Hepatic stellate cell (primary cell): ENCODE measurements around the gene CD276.
"Not testable (repeated sequence)": the region's sequence is repeated elsewhere in the genome, so short reads cannot be mapped to it uniquely, and the experiment has no call there.

Experiments used
- DNase-seq: peaks from one replicate; pipeline ENCODE4 v3.0.0; 2011; ENCODE audit warnings: low spot score

The CD276 gene

DNA sequence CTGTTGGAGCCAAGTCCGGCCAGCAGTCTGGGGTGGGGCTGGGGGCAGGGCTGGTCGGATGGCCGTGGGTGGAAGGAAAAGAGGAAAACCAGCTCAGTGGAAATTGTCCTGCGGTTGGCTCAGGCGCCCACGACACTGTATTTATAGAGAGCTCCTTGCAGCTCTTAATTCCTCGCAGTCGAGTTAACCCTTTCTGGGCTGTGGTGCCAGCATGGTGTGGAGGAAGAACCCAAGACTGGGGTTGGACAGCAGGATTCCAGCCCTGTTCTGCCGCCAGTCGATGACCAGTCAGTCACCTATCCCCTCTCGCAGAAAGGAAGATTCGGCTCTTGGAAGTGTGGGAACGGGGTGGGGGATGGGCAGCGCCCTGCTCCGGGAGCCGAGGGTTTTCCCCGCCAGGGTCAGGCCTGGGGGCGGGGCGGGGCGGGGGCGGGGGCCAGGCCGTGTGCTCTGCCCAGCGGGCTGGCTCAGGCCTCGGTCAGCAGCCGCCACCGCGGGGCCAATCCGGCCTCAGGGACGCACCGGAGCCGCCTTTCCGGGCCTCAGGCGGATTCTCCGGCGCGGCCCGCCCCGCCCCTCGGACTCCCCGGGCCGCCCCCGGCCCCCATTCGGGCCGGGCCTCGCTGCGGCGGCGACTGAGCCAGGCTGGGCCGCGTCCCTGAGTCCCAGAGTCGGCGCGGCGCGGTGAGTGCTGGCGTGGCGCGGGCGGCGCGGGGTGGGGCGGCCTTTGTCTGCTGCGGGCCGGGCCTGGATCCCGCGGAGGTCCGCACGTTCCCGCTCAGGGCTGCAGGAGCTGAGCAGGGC is at the start of gene CD276:
CD276 (plus strand) TSS at position 607 of the 804 bp plus-strand sequence. CDS start 15,257 bp downstream, outside the sequence.
- DNase-seq: peak; percentile 81

DNA sequence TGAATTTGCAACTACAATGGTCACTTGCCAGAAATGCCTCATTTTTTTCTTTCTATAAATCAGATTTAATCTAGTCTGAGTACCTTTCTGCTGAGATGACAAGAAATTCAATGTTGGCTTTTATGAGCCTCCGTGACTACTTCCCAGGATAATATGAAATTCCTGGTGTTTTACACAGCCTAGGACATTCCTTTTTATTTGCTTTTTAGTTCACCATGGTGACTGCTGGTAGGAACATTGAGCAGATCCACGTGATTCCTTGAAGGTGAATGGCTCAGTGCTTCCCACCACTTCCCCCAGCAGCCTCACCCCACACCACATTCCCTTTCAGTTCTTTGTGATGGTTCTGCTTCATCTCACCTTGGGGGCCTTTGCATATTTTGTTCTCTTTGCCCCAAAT is 46.7 kb upstream of the CD276 start:
- no peak for DNase-seq

DNA sequence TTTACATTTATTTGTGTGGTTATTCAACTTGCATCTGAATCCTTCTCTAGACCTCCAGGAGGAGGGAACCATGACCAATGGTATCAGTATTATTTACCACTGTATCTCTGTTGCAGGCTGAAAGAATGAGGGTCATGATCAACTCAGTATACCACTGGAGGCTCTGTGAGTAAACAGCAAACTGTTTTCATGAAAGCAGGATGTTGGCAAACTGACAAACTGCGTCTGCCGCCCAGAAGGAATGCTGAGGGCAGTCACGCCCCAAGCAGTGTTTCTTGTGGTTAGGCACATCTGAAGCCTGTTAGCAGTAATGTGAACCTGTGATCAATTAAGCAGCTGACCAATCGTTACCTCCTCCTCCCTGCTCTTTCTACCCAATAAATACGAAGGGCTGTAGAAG is 44.7 kb upstream of the CD276 start:
- DNase-seq: not testable (repeated sequence)

DNA sequence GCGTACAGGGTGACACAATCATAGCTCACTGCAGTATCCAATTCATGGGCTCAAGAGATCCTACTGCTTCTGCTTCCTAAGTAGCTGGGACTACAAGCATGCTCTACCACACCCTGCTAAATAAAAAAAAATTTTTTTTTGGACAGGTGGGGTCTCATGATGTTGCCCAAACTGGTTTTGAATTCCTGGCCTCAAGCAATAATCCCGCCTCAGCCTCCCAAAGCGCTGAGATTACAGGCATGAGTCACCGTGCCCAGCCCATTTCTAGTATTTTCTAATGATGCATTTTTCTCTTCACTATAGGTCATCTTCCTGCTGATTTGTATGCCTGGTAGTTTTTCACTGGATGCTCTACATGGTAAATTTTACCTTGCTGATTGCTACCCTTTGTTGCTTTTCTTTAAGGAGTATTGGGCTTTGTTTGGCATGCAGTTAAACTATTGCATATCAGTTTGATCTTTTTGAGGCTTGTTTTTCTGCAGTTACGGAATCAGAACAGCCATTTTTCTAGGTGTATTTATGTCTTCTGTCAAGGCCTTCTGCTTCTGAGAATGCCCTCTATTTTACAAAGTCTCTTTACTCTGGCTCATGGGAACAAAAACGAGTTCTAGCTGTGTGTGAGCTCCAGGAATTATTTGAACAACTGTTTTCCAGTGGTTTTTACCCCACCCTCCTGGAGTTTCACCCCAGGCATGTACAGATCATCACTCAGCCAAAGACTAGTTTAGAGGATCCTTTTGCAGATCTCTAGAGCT is 36.7 kb upstream of the CD276 start:
- DNase-seq: no peak

DNA sequence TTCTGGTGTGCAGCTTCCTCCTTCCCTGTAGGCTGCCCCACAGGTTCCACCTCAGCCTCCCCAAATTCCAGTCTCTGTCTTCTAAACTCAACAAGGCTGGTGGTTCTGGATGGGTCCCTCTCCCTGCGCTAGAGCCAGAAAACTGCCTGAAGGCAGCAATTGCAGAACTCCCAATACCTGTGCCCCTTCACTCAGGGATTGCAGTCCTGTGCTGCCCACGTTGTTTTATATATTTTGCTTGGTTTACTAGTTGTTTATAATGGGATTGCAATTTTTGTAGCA is 36.2 kb upstream of the CD276 start:
- no peak for DNase-seq

DNA sequence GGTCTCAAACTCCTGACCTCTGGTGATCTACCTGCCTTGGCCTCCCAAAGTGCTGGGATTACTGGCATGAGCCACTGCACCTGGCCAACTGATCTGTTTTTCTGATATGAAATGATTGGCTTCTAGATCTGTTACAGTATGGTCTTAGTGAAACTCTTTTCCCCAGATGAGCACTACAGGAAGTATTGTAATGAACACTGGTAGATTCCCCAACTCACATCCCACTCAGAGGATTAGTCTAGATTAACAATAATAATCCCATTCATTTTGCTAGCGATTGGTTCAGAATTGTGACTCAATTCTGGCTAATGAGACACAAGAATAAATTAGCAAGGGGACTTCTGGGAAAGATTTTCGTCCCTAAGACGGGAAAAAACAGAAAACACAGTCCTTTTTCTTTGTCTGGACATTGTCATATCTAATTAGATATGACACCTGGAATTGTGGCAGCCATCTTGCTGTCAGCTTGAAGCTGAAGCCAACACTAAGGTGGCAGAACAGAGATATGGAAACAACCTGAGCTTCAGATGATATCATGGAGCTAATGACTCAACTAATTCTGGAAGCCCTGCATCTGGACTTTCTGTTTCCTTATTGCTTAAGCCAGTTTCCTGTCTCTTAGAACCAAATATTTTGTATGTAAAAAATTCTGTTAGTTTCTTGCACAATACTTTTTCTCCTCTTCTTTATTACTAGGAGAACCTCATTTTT is 33.6 kb upstream of the CD276 start:
- DNase-seq: peak; percentile 27

DNA sequence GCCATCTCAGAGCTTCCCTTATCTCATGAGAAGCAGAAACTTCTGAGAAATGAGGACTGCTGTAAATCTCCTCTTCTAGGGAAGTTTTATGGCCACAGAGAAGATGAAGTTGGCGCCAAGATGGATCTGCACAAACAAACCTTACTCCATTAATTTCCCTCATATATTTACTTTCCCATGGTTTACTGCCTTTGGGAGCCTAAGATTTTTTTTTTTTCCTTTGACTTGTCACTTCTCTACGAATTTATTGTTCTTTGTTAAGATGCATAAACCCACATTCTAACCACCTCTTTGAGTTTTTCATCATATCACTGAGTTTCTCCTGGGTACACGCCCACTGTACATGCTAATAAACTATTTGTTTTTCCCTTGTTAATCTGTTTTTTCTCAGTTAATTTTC is 29.5 kb upstream of the CD276 start:
- no peak for DNase-seq

DNA sequence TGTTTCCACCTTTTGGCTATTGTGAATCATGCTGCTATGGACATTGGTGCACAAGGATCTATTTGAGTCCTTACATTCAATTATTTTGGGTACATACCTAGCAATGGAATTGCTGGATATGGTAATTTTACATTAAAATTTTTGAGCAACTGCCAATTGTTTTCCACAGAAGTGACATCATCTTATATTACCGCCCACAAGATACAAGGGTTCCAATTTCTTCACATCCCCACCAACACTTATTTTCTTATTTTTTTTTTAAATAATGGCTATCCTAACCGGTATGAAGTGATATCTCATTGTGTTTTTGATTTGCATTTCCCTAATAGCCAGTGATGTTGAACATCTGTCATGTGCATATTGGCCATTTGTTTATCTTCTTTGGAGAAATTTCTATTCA is 28.5 kb upstream of the CD276 start:
- no peak for DNase-seq

DNA sequence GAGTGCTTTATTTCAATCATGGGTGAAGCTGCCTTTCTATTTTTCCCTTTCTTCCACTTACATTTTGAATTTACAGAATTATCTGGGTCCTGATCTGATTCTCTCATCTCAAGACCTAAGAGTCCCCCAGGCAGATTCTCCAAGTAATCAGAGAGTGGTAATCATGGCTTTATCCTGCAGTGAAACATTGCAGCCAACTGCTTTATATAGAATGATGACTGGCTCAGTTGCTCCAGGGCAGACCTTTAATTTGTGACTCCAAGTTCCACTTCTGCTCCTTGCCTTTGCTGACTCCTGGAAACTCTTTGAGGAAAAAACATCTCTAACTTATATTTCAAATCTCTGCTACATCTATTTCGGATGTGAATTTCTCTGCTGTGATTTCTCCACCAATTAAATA is 25.5 kb upstream of the CD276 start:
- DNase-seq: no peak

DNA sequence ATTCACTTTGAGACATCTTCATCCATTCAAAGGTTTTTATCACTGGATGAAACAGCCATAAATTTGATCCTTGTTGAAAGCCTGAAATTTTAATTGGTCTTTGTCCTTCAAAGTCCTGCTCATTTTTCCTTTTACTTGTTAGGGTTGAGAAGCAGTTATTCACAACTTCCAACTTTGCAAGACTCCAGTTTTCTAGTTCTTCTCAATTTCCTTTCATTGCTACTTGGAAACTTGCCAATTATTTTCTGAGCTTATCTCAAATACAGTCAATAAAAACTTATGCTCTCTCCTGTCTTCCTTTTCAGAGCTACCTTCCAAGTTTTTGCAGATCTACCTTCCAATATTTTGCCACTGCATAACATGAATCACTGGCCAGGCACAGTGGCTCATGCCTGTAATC is 23.7 kb upstream of the CD276 start:
- DNase-seq: no peak

DNA sequence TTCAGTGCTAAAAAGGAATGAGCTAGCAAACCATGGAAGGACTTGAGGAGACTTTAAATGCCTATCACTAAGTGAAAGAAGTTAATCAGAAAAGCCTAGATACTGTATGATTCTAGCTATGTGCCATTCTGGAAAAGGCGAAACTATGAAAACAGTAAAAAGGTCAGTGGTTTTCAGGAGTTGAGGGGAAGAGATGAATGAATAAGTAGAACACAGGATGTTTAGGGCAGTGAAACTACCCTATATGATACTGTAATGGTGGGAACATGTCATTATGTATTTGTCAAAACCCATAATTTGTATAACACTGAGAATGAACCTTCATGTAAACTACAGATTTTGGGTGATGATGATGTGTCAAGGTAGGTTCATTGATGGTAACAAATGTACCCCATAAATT is 9.6 kb upstream of the CD276 start:
- no peak for DNase-seq

DNA sequence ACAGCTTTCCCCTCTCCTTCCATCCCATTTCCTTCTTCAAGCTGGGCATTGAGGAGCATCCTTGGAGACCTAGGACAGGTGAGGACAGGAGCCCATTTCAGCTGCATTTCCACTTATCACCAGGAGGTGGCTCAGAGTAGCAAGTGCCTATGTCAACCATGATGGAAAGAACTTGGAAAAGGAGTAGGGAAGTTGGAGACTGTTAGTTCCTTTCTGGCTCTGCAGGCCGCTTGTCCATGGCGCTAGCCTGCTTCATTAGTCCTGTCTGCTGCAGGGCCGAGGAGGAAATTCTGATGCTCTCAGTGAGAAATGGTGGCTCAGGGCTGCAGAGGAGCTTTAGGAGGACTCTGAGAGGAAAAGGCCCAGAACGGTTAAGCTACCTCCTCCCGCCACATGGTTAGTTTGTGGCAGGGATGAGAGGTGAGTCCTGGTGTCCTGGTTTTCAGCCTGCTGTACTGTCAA is 7.0 kb upstream of the CD276 start:
- peak; percentile 35 for DNase-seq

DNA sequence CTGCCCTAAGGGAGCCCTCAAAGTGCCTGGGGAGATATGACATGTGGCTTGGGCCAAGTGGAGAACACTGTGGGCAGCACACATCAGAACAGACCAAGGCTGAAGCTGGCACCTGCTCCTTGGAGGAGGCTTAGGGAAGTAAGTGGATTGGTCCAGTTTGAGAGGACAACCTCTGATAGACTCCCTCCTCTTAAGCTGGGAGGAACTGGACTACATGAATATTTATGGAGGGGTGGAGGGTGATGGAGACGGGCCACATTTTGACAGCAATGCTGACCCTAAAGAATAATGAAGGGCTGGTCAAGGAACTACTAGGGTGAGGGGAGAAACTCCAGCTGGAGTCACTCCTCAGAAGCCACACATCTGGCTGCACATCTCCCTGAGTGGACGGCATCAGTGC is 6.5 kb upstream of the CD276 start:
- no peak for DNase-seq

DNA sequence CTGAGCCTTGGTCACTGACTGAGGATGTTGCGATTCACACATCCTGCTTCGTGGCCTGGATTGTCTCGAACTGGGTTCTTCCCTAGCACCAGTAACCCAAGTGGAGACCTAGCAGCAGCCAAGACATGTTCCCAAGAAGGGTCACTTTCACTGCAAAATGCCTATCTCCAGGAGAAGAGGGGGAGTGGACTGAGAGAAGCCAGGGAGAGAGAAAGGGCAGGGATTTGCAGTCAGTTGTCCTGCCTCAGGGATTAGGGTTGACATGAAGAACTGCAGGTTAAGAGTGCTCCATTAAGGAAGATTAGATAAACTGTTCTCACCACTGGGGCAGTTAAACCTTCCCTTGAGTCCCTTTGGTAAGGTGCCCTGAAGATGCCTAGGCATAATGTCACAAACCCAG is 5.7 kb upstream of the CD276 start:
- no peak for DNase-seq

DNA sequence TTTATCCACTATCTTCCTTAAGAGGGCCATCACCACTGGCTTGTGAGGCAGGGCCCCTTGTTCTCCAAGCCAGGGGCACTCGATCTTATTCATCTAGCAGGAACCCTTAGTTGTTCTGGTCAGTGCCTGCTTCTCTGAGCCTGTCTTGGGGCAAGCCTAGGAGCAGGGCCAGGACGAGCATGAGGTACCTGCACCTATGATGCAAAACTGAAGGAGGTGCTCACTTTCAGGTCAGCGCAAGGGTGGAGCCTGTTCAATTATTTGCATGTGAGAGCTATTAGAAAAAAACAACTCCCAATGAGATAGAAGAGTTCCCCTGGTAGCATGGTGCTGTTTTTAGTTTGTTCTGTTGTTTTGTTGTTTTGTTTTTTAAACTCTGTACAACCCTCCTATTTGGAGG is 5.0 kb upstream of the CD276 start:
- no peak for DNase-seq

DNA sequence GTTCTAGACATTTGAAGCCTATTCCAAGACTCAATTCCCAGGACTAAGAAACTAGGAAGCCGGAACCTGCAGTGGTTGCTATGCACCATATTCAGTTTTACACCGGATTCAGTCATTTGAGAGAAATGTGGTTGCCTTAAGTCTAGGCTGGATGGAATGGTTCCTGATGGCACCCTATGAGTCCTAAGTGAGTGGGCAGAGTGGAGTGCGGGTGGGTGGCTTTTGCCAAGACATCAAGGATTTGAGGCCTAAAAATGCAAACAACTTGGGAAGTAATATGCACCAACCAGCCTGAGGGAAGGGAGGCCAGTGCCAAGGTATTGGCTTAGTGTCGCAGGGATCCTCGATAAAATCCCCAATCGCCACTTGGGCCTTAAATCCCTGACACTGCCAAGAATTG is 4.2 kb upstream of the CD276 start:
- no peak for DNase-seq

DNA sequence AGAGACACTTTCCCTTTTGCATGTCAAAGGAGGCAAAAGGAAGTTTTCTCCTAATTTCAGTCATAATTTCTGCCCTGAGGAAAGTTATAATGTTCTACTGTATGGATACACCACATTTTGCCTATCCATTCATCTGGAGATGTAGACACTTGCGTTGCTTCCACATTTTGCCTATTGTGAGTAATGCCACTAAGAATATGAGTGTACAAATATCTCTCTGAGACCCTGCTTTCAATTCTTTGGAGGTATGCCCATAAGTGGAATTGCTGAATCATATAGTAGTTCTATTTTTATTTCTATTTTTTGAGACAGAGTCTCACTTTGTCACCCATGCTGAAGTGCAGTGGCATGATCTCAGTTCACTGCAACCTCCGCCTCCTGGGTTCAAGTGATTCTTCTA is 3.6 kb upstream of the CD276 start:
- no peak for DNase-seq

DNA sequence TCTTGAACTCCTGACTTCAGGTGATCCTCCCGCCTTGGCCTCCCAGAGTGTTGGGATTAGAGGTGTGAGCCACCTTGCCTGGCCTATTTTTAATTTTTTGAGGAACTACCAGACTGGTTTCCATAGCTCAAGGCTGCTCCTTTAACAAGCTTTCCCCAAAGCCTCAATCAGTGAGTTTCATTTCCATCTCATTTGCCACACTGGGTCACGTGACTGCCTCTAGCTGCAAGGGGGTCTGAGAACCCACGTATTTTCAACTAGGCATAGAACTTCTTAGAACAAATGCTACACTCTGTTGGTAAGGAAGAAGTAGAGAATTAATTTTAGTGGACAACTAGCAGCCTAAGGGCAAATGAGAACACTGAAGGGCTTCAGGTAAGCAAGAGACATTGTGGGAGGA is 3.1 kb upstream of the CD276 start:
- DNase-seq: no peak

DNA sequence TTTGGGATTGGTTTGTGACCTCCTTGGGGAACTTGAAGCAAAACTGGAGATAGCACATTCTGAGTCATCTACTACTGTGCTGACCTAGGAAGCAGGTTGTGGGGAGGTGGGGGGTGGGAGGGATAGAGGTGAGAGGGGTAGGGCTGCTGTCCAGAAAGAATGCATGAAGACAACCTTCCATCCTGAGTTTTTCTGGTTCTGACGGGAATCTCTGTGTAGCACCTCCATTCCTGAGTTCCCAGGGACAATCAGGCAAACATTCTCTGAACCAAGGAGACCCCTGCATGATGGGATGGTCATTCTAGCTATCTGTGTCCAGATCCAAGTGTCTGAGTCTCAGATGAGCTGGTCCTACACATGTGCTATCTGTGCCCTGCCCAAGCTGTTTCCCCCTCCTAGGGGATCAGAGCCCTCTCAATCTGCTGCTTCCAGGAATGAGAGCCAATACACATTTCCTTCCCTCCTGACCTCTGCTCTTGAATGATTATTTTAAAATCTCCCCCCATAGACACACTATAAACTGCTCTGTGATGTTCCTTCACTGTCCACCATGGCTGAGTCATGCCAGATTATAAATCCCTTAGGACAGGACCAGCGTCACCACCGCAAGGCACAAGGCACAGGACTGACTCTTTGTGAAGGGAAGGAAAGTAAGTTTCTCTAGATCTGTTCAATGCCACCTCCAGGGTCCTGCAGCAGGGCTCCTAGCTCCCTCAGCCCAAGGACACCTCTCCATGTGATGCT is 2.2 kb upstream of the CD276 start:
- DNase-seq: peak; percentile 43

DNA sequence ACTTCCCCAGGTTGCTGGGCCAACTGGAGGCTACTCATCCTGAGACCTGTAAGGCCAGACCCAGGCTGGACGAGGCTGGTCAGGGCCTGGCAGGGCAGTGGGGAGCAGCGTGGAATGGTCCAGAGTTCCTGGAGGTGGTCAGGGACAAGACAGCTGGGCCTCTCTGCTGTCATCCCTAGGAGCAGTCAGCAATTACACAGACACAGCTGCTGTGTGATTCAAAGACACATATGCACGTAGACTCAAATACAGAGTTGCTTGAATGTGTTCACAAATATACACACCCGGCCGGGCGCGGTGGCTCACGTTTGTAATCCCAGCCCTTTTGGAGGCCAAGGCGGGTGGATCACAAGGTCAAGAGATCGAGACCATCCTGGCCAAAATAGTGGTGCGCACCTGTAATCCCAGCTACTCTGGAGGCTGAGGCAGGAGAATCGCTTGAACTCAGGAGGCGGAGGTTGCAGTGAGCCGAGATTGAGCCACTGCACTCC is 1.5 kb upstream of the CD276 start:
- no peak for DNase-seq

DNA sequence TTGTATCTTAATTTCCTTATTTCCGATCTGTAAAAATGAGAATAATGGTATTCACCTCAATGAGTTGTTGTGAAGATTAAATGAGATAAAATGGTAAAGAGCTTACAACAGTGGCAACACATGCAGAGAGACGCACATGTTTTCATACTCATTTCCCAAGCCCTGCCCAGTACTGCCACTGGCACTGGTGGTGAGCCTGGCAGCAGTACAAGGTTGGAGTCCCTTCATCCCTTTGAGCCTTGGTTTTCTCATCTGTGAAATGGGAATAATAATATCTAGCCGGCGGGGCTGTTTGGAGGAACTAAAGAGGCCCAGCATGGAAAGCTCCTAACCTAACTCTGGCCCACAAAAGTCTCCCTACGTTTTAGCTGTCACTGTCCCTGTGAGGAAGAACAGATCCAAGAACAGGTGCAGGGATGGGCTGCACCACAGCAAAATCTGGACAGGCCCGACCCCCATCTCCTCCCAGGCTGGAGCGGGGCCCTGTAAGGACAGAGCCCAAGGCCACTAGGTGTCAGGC is 866 bp upstream of the CD276 start:
- no peak for DNase-seq
